ENCODE measurements around the gene CERS6.

CERS6 gene

DNA sequence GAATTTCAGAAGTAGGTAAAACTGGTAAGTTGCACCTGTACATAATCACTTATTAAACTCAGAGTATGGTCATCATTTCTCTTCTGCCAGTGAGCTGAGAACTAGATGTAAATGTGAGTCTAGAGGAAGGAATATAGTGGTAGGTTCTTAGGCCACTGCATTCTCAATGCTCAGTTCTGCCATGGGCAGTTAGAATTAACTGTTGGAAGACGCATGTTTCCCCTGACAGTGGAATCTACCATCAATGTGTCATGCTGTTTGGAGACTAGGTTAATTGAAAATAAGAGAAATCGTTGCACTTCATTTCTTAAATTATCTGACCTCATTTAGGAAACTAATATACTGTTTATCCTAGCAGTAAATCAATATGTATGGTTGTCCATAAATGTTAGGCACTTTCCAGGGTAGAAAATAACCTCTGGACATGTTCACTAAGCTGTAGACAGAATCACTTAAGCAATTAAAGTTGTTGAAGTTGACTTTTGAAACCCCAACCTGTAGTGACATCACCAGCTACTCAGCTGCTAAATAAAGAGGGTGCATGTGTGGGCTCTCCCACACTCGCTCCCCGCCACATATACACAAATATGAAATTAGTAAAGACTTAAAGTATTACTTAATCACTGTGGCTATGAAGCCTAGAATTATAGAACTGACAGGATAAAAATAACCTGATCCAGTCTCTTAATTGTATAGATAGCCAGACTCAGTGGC is 254.8 kb downstream of the CERS6 start:
- DNase-seq = no peak

DNA sequence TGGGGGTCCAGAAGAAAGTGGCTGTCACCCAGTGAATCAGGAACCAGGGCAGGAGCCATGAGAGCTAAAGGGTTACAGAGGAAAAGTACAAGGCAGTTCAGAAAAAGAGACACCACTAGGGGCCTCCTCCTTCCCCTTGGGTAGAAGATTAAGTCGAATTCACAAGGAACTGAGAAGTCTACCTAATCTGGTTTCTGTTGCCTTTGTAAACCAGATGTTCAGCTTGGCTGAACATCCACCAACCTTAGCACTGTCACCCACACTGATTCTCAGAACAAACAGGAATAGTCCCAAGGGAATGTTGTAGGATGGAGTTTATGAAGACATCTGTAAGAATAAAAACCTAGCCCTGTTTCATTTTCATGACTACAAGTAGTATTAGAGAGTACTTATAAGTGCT is 256.0 kb downstream of the CERS6 start:
- no peak for DNase-seq

DNA sequence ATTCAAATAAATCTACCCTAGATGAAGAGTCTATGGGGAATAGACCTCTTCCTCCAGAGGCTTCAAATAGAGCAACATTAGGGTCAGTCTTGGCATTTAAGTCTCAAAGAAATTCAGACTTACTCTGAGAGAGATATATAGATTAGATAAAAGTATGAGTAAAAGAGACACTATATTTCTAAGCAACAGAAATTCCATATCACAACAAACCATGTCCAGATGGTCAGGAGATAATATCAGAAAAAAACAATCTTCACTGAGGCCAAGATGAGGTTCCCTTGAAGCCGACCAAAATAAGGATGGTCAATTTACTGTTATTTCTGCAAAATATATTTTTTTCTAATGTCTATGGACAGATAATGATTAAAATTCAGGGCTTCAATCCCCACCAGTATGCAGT is 257.3 kb downstream of the CERS6 start:
- no peak for DNase-seq

DNA sequence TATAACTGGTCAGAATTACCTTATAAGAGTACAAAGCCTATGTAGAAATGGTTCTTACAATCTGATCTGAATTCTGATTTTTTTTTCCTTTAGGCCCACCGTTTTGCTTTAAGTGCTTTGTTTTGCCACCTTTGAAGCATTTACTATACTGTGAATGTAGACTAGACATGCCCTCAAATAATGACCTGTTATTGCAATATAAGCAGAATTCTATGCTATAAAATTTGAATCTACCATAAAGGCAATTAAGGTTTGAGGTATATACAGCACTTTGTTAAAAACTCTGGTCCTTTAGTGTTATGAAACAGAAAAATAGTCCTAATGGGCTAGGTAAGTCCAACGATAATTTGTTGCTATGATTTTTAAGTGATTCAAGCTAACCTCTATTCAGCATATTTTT is 259.8 kb downstream of the CERS6 start:
- no peak for DNase-seq

DNA sequence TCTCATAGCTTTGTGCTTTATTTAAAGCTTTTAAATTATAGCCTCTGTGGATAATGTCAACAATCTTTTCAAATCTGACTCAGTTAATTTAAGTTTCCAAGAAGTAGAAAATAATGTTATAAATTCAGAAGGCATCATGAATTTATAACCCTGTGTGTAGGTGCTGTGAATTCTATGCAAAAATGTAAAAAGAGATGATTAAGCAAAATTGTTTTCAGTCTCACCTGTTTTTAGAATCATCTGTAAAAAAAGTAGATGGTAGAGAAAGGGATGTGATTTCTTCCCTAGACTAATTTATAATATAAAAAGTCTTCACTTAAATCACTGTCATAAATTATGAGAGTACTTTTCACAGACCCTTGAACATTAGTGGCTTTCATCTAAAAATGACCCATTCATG is 260.8 kb downstream of the CERS6 start:
- DNase-seq = no peak

DNA sequence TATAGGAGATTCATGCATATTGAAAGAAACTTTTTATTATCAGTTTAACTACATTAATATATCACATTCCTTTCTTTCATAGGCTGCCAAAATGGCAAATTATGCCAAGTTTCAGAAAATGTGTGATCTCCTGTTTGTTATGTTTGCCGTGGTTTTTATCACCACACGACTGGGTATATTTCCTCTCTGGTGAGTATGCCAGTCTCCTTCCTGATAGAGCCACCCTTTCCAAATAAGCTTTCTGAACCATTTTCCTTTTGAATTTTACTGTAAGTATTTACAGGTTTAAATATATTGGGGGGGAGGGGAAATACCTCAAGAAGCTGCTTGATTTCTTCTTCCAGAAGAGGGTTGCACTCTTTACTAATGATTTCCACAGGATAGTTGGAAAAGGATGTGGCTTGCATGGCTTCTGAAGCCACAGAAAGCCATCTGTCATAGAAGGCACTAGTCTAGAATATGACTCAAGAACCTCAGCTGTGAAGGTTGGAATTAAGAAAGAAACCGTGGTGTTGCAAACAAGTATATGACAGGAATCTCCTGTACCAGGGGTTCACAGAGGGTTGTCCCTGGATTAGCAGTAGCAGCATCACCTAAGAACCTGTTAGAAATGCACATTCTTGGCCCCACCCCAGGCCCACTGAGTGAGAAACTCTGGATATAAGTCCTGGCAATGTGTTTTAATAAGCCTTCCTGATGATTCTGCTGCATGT is 261.9 kb downstream of the CERS6 start:
- no peak for DNase-seq

DNA sequence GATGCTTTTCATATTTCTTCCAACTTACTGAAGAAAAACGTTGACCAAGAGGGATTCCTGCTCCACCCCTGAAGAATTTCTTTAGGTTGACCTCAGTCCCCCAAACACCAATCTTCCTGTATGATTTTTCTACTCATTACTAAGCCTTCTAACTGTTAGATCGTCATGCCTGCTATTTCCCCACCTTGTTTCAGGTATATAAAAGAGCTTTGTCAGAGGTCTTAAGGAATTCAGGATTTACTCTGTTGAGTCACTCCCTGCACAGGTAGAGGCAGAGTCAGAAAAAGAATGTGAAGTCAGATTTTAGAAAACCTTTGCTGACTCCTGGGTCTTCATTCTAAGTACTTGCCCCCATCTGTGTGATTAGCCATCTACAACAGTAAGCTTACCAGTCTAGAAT is 262.6 kb downstream of the CERS6 start:
- no peak for DNase-seq

DNA sequence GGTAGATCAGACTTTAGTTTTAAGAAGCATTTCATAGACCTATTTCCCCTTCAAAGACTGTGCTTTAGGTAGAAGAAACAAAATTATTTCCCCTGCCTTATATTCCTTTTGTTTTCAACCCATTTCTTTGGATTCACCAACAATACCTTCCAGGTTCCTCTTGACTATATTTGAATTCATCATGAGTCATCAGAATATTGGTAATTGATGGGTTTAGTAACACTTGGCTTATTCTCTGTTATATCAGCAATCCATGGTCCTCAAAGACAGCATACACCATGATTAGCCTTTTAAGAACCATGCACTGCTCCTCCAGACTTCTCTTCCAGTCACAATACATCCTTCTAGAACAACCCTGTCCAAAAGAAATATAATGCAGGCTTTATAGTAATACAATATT is 263.4 kb downstream of the CERS6 start:
- DNase-seq = no peak

DNA sequence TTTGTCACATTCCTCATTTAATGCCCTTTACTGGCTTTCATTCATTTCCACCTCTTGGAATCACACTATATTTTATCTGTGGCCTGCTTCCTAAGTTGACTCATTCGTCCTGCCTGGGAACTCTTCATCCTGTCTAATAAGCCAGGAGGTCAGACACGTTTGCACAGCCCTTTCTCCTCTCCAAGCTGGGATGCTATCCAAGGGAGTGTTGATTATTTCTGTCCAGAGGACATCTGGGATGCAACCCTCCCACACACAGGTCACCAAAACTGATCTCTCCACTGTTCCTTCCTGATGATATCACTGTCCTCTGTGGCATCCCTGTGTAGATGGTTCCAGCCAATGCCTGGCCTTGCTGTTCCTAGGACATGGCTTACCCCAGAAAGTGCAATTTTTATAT is 266.5 kb downstream of the CERS6 start:
- no peak for DNase-seq

DNA sequence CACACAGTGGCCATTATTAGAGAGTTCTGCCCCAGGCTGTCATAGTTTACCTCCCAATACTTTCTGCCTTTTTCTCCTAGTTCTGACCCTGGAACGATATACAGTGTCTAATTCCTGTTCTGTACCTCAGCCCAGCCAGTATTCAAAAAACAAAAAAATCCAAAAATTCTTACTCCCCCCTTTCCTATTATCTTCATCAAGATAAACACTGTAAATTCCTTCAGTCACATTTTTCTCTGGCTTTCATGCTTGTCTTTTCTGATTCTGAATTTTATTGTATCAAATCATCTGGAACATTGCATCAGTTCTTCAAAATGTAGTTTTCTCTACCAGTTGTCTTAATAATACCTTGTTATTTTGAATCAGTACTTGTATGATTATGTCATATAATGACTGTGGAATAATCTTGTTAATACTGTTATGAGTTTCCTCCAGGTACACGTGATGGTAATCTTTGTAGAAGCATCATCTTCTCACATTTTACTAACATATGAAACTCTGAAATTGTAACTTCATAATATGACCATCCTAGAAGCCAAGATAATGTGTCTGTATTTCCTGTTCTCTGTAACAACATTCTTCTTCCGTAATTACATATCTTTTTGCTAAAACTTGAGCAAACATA is 267.3 kb downstream of the CERS6 start:
- DNase-seq = no peak

DNA sequence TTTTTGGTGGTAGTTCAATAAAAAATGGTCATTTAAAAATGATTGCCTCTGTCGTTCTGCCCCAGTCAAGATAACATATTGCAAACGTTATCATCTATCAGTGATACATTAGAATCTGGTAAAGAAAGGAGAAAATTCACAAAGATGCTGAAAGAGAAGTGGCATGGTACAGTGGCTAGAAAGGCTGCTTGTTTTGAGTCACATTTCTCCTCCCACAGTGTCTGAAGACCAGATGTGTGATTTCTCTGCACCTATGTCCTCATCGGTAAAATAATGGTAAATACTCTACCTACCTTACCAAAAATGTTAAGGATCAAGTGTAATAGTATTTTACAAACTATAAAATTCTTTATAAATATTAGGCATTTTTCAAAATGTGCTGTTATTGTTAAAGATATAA is 270.3 kb downstream of the CERS6 start:
- DNase-seq = no peak

DNA sequence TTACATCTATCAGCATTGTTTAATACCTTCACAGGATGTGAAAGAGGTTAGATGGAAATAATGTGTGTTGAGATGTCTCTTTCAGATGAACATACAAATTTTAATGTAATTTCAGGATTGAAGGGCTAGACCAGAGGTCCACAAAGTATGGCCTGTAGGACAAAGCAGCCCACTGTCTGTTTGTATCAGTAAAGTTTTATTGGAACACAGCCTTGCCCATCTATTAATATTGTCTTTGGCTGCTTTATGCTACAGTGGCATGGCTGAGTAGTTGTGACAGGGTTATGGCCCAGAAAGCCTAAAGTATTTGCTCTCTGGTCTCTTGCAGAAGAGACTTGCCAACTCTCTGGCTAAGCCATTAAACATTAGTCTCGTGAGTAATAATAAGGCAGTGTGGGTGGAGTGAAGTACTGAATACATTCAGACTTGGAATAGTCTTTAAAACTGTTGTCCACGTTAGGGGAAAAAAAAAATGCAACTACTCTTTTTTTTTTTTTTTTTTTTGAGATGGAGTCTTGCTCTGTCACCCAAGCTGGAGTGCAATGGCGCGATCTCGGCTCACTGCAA is 271.9 kb downstream of the CERS6 start:
- DNase-seq = no peak

DNA sequence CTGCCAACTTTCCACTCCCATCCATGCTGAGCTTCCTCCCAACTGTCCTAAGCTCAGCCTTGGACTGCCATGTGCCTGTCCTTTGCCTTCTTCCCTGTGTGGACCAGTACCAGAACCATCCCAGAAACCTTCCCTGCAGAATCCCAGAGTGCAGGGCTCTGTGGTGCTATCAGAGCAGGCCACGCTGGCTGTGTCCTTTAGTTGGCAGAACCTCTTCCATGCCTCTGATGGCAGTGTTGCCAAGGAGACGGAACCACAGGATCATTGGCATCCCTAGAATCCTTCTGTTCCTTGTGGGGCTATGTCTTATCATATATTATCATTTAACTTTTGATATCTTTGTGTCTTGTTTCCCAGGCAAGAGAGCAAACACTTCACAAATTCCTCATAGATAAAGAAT is 273.4 kb downstream of the CERS6 start:
- no peak for DNase-seq

DNA sequence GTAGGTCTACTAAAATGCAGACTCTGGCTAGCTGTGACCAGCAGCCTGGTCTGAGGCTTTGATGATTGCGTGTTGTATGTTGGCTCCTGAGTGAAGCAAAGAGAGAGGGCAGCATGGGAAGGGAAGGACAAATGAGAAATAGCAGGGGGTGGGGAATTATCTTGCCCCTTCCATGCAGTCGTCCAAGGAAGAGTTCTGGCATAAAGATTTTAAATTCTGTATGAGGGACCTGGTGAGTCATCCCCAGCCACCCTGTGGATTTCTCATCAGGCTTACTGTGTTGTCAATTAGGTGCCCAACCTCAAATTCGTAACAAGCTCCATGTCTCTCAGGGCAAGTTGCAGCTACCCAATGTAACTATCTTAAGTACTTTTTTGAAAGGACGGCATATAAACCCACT is 274.3 kb downstream of the CERS6 start:
- DNase-seq = peak; percentile 23

DNA sequence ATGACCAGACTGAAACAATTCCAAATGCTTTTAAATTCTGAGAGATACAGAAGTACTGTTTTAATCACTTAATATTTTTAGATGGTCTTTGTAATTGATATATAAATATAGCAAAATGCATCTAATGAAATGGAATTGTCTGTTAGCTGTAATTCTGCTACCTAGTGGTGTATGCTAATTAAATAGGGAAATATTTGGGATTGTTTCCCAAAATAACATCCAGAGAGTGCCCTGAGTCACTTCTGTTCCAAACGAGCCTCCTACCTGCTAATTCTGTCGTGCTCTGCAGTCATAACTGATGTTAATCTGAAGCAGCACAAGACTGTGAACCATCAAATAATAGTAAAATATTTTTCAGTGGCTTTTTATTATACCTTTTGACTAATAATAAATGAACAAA is 274.9 kb downstream of the CERS6 start:
- no peak for DNase-seq

DNA sequence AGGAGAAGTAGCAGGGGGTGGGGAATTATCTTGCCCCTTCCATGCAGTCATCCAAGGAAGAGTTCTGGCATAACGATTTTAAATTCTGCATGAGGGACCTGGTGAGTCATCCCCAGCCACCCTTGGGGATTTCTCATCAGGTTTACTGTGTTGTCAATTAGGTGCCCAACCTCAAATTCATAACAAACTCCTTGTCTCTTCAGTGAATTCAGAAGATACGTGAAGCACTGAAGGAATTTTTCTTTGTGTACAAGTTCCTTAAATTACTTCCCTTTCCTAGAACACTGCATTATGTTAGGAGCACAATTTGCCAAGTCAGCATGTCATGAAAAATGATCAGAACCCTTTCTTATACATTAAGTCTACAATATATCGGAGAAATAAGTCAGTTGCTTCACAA is 275.5 kb downstream of the CERS6 start:
- peak; percentile 7 for DNase-seq

DNA sequence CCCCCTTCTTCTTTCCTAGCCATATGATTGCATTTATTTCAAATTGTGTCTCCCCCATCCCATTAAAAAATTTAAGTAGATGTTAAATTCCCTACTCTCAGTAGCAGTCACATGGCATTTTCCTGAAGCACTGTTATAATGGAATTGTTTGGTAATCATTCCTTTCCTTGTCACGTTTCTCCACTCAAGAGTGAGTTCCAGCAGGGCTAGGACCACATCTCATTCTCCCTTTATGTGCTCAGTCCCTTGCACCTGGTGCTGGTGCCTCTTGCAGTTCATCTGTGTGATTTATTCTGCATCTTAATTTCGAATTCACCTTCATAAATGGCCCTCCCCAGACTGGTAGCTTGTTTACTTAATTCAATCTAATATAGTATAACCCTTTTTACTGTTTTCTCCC is 276.0 kb downstream of the CERS6 start:
- DNase-seq = no peak

DNA sequence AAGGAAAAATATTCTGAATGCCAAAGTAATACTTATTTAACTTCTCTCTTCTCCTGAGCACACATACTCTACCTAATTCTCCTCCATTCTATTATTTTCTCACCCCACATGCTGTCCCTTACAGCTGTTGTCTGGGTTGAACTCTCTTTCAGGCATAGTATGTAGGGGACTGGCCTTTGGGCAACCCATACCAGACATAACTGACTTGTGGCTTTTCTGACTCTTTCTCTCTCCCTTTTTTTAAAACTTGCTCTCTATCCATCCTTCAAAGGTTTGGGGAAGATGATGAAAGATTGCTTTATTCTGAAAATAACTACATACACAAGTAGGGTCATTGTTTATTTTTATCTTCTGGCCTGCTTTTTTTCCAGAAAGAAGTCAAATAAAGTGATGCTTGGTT is 276.4 kb downstream of the CERS6 start:
- no peak for DNase-seq

DNA sequence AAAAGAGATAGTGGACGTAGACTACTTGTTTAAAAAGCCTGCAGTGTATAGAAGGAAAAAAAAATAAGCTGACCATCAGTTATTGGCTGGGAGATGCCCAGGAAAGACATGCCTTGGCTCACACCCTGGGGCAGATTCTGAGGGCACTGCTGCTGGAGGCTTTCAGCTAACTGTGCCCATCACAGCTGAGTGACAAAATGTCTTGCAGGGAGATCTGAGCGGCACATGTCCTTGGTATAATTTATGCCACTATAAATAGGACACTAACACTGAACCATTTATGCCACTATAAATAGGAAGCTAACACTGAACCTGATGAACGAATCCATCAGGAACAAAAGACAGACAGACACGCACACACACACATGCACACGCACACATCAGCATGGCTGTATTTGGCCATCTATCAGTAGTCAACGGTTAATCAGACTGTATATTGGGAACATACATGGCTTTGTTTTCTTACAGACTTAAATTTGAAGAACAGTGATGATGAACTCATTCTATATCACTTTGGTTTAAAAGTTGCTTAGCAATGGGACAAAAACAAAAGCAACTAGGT is 278.2 kb downstream of the CERS6 start:
- DNase-seq = no peak

DNA sequence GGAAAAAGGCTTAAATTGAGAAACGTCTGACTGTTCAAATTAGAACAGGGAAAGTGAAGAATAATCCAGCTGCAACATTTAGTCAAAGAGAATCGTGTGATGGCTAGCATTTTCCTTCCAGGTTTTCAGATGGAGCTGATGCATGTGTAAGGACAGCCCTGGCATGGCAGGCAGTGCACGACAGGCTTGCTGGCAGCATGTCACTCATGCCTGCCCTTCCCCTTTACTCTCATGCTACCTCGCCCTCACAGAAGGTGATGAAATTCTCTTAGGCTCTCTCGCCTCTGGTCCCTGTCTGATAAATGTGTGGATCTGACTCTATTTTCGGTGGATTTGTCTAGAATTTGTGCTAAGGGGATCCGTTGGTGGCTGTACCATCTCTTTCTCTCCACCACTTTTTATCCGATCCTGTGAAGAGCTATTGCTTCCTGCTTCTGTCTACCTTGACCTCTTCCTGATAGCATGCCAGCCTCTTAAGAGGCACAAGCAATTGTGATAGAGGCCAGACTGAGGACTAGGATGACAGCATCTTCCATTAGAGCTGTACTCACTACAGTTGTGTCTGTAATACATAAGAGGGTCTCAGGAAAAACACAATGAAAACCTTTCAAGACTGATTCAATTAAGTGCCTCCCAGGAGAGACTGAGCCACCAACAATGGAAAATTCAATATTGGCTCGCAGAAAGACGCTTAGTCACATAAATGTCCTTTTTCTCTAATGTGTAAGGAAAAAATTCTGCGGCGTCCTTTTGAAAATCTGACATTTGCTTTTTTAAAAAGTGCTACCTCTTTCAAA is 280.8 kb downstream of the CERS6 start:
- DNase-seq = no peak

DNA sequence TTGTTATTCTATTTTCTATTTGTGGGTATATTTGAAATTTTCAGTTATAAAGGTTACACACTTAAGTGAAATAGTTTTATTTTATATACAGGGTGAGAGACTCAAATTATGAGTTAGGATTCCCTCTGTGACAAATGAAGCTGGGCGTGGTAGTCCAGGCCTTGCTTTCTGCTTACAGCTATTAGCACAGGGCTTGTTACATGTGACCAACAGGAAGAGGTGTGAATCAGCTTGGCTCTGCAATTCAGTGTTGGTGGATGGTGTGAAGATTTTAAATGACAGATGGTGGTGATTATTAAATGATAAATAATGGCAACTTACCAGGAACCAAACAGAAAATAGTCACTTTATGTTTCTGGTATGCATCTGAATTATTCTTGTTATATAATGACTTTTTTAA is 282.0 kb downstream of the CERS6 start:
- DNase-seq = no peak

DNA sequence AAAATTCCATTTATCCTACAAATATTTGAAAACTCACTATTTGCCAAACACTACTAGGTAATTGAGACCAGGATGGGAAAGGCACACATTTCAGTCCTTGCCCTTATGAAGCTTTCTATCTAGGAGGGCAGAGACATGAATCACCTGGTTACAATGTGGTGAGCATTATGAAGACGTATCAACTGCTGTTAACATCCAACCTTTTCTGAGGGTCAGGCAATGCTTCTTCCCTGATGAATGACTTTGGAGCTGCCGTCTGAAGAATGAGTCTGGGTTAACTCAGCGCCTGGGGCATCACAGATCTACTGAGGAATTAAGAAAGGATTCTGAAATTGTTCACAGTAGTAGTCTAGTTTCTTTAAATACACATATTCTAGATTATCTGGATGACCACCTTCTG is 284.3 kb downstream of the CERS6 start:
- peak; percentile 19 for DNase-seq

DNA sequence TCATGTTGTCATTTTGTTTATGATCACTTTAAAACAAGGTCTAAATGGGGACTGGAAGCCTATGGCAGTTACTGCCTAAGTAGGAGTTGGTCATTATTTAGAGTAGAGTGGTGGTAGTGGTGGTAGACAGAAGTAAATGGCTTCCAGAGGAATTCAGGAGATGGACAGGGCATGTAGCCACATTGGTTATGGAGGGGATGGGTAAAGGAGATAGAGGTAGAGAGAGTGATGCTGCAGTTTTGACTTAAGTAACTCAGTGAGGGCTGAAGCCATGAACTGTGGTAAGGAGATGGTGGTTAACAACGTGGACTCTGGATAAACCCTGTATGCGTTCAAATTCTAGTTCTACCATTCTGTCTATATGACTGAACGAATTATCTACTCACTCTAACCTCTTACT is 284.7 kb downstream of the CERS6 start:
- no peak for DNase-seq
